Peyer's patch (tissue), 4 donors: ENCODE measurements around the gene LTN1.

Source experiments
- POLR2A ChIP-seq, 2 donors: fragments of 450-650 bp; IDR thresholded peaks; one replicate each; pipeline ENCODE4 v1.5.1; 2017; ENCODE audit warnings: antibody characterized with exemption in 2 of 2, mild to moderate bottlenecking in 2 of 2, moderate library complexity in 2 of 2
- TF ChIP-seq, protein P1 (sequence below), 6 experiments: fragments of 450-650 bp in 4 of 6; fragments of 200-600 bp in 2 of 6; sonication (generic) in 1 of 6; IDR thresholded peaks; one replicate each; pipeline ENCODE4 v1.5.1; 2017 to 2019; ENCODE audit warnings: antibody characterized with exemption in 6 of 6, mild to moderate bottlenecking in 3 of 6, moderate library complexity in 1 of 6

DNA sequence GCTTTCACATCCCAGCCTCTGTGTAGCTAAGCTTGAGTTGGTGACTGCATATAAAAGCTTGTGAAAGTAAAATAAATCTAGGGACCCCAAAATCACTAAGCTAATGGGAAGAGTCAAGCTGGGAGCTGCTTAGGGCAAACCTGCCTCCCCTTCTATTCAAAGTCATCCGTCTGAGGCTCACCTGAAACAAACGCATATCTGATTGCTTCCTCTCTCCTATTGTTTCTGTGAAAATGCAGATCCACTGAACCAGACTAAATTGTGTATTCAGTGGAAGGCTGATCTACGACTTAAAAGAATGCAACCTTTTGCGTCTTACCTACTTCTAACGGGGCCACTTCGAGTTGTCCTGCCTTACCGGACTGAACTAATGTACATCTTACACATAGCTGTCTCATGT, 70.3 kb downstream of the LTN1 start:
- TF ChIP-seq POLR2A (IDR thresholded peaks at IDR 0.05), result no peak
- TF ChIP-seq, protein P1, sequence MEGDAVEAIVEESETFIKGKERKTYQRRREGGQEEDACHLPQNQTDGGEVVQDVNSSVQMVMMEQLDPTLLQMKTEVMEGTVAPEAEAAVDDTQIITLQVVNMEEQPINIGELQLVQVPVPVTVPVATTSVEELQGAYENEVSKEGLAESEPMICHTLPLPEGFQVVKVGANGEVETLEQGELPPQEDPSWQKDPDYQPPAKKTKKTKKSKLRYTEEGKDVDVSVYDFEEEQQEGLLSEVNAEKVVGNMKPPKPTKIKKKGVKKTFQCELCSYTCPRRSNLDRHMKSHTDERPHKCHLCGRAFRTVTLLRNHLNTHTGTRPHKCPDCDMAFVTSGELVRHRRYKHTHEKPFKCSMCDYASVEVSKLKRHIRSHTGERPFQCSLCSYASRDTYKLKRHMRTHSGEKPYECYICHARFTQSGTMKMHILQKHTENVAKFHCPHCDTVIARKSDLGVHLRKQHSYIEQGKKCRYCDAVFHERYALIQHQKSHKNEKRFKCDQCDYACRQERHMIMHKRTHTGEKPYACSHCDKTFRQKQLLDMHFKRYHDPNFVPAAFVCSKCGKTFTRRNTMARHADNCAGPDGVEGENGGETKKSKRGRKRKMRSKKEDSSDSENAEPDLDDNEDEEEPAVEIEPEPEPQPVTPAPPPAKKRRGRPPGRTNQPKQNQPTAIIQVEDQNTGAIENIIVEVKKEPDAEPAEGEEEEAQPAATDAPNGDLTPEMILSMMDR (IDR thresholded peaks at IDR 0.05), result no peak
